ENCODE measurements around the gene SLITRK1.

SLITRK1 gene, protein sequence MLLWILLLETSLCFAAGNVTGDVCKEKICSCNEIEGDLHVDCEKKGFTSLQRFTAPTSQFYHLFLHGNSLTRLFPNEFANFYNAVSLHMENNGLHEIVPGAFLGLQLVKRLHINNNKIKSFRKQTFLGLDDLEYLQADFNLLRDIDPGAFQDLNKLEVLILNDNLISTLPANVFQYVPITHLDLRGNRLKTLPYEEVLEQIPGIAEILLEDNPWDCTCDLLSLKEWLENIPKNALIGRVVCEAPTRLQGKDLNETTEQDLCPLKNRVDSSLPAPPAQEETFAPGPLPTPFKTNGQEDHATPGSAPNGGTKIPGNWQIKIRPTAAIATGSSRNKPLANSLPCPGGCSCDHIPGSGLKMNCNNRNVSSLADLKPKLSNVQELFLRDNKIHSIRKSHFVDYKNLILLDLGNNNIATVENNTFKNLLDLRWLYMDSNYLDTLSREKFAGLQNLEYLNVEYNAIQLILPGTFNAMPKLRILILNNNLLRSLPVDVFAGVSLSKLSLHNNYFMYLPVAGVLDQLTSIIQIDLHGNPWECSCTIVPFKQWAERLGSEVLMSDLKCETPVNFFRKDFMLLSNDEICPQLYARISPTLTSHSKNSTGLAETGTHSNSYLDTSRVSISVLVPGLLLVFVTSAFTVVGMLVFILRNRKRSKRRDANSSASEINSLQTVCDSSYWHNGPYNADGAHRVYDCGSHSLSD

DNA sequence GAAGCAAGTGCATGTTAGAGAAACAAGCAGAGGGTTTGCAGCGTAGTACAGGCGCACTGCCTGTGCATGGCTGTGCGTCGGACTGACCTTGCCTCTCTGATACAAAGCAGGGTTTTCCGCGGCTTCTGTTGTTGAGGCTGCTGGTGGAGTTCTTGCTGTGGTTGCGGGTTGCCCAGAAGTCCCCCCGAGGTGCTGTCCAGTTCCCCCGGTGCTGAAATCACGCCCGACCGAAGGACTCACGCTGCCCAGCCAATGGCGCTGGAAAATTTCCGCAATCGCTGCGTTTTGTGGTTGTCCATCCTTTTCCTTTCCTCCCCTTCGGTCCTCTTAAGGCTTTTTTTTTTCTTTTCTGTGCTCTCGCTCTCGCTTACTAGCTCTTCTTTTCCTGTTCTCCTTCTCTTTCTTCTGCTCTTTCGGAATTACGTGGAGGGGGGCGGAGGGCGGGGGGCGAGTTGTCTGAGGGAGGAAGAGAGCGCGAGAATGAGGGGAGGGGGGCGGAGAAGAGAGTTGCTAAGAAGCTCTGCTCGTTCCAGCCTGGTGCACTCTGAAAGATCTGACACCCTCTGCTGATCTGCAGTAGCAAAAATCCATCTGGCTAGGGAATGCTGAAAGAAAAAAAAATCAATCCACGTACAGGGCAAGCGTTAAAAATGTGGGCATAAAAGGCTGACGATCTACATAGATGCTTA, at the start of gene SLITRK1:
SLITRK1 (minus strand) TSS at position 558 of the 689 bp plus-strand sequence. CDS start 967 bp downstream, outside the sequence.
- no peak for DNase-seq (ENCODE audit: low read depth)

DNA sequence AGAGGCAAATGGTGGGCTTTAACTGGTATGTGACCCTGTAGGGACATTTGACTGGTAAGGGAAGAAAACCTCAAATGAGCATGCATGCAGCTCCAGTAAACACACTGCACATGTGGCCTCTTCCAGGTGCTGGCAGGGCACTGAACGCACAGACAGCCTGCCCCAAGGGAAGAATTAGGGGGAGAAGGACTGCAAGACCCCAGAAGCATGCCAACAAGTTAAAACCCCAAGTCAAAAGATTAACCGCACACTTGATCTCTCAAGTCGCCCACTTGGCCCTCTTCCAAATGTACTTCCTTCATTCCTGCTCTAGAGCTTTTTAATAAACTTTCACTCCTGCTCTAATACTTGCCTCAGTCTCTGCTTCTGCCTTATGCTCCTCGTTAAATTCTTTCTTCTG, 46.9 kb upstream of the SLITRK1 start:
- no peak for DNase-seq (ENCODE audit: low read depth)

DNA sequence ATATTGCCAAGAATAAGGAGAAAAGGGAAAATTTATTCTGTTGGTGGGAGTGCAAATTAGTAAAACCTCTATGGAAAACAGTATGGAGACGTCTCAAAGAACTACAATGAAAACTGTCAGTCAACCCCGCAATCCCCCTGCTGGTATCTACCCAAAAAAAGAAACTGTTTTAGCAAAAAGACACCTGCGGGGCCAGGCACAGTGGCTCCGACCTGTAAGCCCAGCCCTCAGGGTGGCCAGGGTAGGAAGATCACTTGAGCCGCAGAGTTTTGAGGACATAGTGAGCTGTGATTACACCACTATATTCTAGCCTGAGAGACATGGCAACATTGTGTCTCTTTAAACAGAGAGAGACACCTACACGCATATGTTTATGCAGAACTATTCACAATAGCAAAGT, 37.5 kb upstream of the SLITRK1 start:
- DNase-seq (ENCODE audit: low read depth) = no peak

DNA sequence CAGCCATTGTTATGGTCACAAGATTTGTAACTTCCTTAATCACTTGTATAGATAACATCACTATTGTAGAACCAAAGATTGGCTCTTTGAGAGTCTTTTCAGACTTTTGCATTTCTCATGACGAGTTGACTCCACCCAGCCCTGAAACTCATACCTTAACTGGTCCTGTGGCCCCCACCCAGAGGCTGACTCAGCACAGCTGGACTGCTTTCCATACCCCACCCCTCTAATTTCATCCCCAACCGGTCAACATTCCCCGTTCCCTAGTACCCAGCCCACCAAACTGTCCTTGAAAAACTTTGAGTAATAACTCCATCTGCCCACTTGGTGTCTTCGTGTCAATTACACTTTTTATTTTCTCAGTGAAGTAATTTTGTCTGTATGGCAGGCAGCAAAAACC, 32.1 kb upstream of the SLITRK1 start:
- no peak for DNase-seq (ENCODE audit: low read depth)

DNA sequence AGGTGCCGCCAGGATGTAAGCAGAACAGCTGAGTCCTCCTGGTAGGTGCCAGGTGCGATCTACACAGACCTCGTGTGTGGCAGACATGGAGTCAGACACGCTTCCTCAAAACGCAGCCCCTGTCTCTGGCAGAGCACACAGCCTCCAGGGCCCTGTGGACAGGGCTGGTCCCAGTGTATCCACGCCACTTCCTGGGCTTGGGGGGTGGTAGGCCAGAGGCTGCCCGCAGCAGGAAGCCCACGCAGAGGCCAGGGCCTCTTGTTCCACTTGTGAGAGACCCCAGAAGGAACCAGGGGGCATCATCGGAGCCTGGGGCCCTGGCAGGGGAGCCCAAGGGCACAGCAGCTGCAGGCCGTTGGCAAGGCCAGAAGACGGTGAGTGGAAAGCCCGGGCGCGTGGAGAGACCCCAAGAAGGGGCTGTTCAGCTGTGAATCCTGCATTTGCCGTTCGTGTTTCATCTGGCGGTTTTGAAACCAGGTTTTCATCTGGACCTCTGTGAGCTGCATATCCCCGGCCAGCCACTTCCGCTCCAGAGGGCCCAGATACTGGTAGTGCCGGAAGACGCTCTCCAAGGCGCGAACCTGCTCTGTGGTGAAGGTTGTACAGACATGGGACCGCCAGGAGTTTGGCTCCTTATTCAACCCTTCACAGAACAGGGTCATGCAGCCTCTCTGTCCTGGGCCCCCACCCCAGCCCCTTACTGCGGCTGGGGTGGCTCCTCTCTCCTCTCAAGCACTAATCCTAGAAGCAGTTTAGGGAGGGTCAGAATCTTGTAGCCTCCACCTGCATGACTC, 25.1 kb upstream of the SLITRK1 start:
- DNase-seq (ENCODE audit: low read depth) = no peak

DNA sequence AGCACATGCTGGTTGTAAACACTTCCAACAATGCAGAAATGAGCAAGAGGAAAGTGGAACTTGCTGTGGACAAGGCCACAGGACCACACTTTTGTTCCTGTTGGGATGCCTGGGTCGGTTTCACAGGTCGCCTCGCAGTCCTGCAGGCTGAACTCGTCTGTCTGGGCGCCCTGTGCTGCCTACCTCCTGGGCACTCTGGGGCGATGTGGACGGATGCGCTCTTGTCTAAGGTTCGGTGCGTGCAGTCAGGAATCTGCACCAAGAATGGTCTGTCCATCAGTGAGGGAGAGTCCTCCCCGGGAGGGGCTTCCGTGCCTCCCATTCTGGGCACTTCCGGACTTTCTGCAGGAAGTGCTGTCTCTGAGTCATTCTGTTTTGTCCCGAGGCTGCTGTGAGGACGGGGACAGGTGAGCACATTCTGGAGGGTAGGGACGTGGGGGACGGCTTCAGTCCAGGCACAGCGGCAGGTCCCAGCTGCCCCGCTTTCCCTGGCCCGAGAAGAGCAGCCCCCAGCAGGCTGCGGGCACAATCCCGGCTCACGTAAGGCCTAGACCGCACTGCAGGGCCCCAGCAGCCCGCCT, 24.1 kb upstream of the SLITRK1 start:
- no peak for DNase-seq (ENCODE audit: low read depth)

DNA sequence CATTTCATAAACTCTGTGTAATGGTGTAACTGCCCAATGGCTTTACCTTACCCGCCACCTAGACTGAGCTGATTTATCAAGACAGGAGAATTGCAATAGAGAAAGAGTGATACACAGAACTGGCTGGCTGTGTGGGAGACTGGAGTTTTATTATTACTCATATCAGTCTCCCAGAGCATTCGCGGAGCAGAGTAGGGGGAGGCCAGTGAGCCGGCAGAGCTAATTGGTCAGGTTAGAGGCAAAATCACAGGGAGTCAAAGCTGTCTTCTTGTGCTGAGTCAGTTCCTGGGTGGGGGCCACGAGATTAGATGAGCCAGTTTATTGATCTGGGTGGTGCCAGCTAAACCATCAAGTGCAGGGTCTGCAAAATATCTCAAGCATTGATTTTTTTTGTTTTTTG, 23.4 kb upstream of the SLITRK1 start:
- no peak for DNase-seq (ENCODE audit: low read depth)

DNA sequence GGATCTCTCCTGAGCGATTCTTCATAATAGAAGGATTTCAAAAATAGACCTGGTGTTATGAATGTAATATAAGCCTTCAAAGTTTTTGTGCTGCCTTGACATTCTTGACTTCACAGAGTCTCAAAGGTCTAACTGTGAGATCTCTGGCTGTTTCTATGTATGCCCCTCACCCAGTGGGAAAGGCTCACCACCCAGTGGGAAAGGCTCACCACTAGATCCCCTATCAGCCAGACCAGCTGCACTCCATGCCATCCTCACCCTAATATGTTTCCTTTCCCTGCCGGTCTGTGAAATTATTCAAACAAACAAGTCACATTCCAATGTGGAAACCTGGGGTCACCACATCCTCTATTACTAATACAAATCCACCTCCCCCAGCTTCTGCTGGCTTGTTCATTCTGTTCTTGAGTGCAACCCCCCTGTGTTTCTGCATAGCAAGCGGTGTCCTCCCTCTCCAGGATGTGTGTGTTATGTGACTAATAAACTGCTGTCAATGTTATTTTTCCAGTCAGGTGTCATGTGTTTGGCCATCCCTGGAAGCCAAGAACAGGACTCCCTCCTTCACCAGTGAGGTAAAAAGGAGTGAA, 13.8 kb upstream of the SLITRK1 start:
- DNase-seq (ENCODE audit: low read depth) = no peak

DNA sequence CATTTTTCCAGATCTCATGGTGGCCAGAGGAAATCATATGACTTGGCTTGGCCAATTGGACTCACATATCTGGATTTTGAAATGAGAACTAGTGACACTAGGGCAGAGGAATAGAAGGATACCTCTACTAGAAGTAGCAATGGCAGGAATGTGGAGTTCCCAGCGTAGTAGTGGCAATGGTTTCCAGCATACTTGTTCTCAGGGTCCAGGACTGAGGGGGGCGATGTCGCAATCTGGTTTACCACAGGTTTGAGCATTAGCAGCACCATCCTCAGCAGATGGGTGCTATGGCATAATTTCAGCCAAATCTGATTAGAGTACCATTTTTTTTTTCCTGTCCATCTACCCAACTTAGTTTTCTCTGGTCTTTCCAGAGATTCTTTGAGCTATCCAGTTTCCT, 8.1 kb upstream of the SLITRK1 start:
- no peak for DNase-seq (ENCODE audit: low read depth)

DNA sequence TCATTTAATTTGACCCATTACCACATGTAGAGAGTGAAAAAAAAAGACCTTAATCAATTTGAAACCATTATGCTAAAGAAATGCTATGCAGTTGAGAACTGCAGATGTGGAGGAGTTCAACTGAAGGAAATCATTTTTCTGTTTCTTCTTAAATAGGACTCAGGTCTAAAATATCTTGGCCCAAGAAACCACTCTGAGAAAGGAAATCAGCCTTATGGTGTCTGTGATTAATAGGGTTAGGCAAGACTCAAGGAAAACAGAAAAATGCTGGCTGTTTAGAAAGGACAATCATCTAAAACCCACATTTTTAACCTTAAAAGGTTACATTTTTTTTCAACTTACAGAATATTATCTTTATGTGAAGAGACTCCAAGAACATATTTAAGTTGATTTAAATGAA, 1.9 kb upstream of the SLITRK1 start:
- DNase-seq (ENCODE audit: low read depth) = no peak

DNA sequence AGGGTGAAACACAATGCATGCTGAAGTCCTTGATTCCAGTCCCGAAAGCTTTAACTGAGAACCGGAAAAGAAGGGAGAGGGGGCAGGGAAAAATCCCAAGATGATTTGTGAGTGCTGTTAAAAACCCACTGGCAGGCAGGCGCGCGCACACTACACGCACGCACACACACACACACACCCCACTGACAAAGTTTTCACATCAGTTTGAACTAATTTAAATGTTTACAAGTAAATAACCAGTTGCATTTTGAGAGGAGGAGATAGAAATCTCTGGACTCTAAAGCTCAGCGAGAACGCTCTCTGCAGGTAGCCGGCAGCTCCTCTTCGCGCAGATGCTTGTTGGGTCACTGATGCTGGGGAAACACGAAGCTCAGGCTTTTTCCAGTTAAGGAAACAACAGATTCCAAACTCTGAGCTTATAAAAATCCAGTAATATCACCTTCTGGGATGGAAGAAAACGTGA, 818 bp upstream of the SLITRK1 start:
- no peak for DNase-seq (ENCODE audit: low read depth)

DNA sequence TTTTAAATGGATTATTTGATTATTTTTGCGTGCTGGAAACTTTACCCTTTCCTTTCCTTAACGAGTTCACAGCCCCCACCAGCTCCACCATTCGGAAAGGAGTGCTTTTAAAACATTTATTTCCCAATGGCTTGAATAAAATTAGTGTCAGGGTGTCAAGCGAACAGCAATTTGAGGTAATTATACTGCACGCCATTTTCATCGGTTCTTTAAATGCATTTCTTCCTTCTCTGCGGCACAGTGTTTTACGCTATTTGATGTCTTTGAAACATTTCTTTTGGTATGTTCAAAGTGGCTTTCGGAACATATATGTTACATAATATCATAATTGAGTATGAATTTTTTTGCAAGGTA, 309 bp upstream of the SLITRK1 start:
- DNase-seq (ENCODE audit: low read depth) = no peak

DNA sequence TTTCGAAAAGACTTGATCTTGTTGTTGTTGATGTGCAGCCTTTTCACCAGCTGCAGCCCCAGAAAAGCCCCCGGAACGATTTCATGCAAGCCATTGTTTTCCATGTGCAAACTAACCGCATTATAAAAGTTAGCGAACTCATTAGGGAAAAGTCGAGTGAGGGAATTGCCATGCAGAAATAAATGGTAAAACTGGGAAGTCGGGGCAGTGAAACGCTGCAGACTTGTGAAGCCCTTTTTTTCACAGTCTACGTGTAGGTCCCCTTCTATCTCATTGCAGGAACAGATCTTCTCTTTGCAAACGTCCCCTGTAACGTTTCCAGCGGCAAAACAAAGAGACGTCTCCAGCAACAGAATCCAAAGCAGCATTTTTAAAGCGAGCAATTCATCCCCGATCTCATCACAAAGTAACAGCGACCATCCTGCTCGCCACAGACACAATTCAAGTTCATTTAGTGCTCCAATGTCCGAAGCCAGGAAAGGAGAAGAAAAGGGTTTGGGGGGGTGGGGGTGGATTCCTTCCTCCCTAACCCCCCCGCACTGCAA, 1.1 kb downstream of the SLITRK1 start:
- DNase-seq (ENCODE audit: low read depth) = no peak

DNA sequence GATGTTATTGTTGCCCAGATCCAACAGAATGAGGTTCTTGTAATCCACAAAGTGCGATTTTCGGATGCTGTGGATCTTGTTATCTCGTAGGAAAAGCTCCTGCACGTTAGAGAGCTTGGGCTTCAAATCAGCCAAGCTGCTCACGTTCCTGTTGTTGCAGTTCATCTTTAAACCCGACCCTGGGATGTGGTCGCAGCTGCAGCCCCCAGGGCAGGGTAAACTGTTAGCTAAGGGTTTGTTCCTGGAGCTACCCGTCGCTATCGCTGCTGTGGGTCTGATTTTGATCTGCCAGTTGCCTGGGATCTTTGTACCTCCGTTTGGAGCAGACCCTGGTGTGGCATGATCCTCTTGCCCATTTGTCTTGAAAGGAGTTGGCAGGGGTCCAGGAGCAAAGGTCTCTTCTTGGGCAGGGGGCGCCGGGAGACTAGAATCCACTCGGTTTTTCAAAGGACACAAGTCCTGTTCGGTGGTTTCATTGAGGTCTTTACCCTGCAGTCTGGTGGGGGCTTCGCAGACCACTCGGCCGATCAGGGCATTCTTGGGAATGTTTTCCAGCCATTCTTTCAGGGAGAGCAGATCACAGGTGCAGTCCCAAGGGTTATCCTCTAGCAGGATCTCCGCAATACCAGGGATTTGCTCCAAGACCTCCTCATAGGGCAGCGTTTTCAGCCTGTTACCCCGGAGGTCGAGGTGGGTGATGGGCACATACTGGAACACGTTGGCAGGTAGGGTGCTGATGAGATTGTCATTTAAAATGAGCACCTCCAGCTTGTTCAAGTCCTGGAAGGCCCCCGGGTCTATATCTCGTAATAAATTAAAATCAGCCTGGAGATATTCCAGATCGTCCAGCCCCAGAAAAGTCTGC, 1.8 kb downstream of the SLITRK1 start:
- DNase-seq (ENCODE audit: low read depth) = no peak

DNA sequence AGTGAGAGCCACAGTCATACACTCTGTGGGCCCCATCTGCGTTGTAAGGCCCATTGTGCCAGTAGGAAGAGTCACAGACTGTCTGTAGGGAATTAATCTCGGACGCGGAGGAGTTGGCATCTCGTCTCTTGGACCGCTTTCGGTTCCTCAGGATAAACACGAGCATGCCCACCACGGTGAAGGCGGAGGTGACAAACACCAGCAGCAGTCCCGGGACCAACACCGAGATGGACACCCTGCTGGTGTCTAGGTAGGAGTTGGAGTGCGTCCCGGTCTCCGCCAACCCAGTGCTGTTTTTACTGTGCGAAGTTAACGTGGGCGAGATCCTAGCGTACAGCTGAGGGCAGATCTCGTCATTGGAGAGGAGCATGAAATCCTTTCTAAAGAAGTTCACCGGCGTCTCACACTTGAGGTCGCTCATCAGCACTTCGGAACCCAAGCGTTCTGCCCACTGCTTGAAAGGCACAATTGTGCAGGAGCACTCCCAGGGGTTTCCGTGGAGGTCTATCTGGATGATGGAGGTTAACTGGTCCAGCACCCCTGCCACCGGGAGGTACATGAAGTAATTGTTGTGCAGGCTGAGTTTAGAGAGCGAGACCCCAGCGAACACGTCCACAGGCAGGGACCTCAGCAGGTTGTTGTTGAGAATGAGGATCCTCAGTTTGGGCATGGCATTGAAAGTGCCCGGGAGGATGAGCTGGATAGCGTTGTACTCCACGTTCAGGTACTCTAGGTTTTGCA, 2.7 kb downstream of the SLITRK1 start:
- DNase-seq (ENCODE audit: low read depth) = no peak

DNA sequence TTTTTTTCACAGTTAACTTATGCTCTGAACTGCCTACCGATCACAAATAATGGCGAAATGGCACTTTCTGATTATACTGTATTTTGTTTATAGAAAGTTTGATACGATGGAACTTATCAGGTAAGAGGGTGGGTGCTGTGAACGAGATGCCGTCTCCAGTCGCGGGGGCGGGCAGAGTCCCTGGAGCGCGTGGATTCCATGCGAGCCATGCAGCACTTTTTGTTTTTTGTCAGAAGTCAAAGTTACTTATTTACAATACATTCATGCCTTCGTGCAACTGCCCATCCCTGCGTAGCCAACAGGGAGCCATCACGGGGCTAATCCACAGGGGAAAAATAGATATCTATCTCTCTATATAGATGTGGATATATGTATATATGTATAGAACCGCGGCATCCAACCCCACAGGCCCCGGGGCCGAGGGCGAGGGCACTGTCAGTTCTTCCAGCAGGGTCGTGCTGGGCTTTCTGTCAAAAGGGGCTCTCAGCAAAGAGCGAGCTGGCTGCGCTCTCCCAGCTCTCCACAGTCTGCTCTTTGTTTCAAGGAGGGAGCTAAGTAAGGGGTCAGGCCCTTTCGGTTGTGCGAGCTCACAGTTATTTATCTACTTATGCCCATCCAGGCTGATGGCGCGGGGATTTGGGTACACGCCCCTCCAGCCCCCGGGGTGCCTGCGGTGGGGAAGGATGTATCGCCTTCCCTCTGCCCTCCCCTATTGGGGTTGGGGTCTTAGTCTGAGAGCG, 3.4 kb downstream of the SLITRK1 start:
- no peak for DNase-seq (ENCODE audit: low read depth)

DNA sequence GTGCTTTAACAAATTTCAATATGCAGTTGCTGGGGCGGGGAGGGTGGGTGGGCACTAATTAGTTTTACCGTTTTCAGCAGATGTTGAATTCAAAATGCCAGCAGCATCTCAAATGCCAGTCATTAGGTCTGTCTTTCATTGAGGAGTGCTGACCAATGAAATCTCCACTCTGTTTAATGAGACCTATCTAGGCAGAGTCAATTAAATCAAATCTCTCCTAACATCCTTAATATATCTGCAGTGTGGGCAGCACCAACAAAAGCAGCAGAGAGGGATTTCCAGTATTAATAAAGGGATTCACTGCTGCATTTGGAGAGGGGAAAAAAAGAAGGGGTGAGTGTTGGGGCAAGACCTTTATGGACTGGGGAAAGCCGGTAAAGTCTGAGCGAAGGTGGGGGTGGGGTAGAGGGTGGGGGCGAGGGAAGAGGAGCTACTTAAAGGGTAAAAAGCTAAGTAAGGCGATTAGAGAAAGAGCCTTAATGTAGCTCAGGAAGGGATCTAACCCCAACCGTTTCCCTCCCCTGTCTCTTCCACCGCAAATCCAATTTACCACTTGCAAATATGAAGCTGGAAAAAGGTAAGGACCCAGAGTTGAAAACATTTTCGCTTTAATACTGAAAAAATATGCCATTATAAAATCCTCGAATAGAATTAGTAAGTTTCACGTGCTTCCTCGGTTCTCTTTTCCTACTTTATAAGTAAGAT, 4.5 kb downstream of the SLITRK1 start:
- DNase-seq (ENCODE audit: low read depth) = no peak

DNA sequence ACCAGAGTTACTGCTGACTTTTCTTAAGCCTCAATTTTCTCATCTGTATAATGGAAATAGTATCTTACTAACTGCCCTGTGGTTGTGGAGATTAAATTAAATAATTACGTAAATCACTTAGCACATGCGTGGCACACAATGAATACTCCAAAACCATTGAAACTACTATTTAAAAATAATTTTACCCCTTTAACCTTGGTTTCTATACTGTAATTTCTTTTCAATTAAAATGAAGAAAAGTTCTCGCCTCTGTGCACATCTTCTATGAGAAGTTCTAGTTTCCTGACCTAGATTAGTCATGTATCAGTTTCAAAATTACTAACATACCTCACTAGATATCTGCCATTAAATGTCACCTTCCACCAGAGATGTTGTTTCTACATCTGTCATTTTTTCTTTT, 5.7 kb downstream of the SLITRK1 start:
- DNase-seq (ENCODE audit: low read depth) = no peak

All from stimulated activated CD8-positive, alpha-beta memory T cell treated with anti-CD3 and anti-CD28 coated beads, Interleukin-4, amount 100 ng/mL, for 24 hours (primary cell).